IPS-20b (cell line): ENCODE results near the gene TEX50.
A peak's percentile ranks its signal among the peaks of the same experiment; 100 is the strongest.
"Not testable (repeated sequence)": the region's sequence is repeated elsewhere in the genome, so short reads cannot be mapped to it uniquely, and the experiment has no call there.

ENCODE experiments used
- H3K27ac ChIP-seq: one replicate; pipeline ENCODE4 v1.5.1; 2013; ENCODE audit warnings: low read length
- H3K27me3 ChIP-seq: 2 replicates; pipeline ENCODE4 v1.6.1; 2013; ENCODE audit warnings: mild to moderate bottlenecking, low read length, inconsistent platforms; ENCODE audit not compliant: insufficient read depth
- H3K36me3 ChIP-seq: 2 replicates; pipeline ENCODE4 v1.6.1; 2013; ENCODE audit warnings: low read depth, mild to moderate bottlenecking, inconsistent platforms, low read length, moderate library complexity; ENCODE audit not compliant: insufficient read depth
- H3K4me1 ChIP-seq: 2 replicates; pipeline ENCODE4 v1.6.1; 2013; ENCODE audit warnings: mild to moderate bottlenecking, control low read depth, inconsistent platforms, low read length, moderate library complexity; ENCODE audit not compliant: insufficient read depth
- H3K4me3 ChIP-seq: 2 replicates; pipeline ENCODE4 v1.5.1; 2013; ENCODE audit warnings: mild to moderate bottlenecking, low read length, inconsistent platforms
- H3K9ac ChIP-seq: 2 replicates; pipeline ENCODE4 v1.6.1; 2013; ENCODE audit warnings: low read depth, mild to moderate bottlenecking, inconsistent platforms, low read length, moderate library complexity
- H3K9me3 ChIP-seq: 2 replicates; pipeline ENCODE4 v1.6.1; 2013; ENCODE audit warnings: mild to moderate bottlenecking, low read depth, low read length, inconsistent platforms; ENCODE audit not compliant: insufficient read depth

The TEX50 gene

DNA sequence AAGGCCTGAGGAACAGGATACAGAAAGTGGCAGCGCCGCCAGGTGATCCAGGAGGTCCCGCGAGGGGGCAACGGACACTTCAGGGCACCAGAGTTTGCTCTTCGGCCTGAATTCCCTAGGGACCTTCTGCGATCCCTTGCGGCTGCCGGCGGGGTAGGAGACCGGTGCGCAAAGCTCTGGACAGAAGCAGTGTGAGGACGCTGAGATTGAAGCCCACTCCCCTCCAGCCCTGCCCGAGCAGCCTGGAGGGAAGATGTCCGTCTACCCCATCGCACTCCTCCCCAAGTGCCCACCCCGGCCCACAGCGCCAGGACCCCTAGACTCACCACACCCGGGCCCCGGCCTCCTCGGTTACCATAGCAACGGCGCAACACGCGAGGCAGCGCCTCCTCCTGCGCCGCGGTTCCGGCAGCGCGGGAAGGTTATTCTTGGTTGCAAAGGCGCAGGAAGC lies 34.4 kb downstream of the TEX50 start, which contains the start of gene ANKRD45:
Gene ANKRD45, minus strand, starts transcription at position 361 of the 451 bp plus-strand sequence. CDS start 10,433 bp downstream, outside the sequence.
- peak within 1 kb of the TSS; percentile 69 for H3K9ac ChIP-seq
- peaks cover 10% of the 10 kb centered on the region for H3K27me3 ChIP-seq
- peak within 1 kb of the TSS; percentile 81 for H3K4me3 ChIP-seq
- H3K27ac ChIP-seq = no peak within 1 kb of the TSS
- H3K9me3 ChIP-seq = no peaks in the 10 kb centered on the region
- H3K4me1 ChIP-seq = peaks cover 9% of the 10 kb centered on the region; the same call in 1 of the 2 replicates
- H3K36me3 ChIP-seq = no peaks in the 10 kb centered on the region

DNA sequence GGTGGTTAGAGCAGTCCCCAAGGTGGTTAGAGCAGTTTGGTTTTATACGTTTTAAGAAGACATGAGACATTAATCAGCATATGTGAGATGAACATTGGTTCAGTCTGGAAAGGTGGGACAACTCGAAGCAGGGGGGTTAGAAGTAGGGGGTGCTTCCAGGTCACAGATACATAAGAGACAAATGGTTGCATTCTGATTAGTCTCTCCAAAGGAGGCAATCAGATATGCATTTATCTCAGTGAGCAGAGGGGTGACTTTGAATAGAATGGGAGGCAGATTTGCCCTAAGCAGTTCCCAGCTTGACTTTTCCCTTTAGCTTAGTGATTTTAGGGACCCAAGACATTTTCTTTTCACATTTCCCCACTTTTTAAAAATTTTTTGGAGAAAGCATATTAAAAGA lies 39.4 kb downstream of the TEX50 start:
- H3K4me3 ChIP-seq, H3K27ac ChIP-seq, H3K4me1 ChIP-seq, H3K9me3 ChIP-seq, H3K36me3 ChIP-seq, H3K9ac ChIP-seq: not testable (repeated sequence)
- peaks cover 10% of the 10 kb centered on the region for H3K27me3 ChIP-seq

DNA sequence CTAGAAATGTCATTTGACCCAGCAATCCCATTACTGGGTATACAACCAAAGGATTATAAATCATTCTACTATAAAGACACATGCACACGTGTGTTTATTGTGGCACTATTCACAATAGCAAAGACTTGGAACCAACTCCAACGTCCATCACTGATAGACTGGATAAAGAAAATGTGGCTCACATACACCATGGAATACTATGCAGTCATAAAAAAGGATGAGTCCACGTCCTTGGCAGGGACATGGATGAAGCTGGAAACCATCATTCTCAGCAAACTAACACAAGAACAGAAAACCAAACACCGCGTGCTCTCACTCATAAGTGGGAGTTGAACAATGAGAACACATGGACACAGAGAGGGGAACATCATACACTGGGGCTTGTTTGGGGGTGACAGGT lies 45.0 kb downstream of the TEX50 start:
- not testable (repeated sequence) for H3K9me3 ChIP-seq, H3K4me3 ChIP-seq, H3K36me3 ChIP-seq, H3K9ac ChIP-seq, H3K27ac ChIP-seq, H3K27me3 ChIP-seq
- H3K4me1 ChIP-seq = peaks cover 12% of the 10 kb centered on the region; the same call in 1 of the 2 replicates

DNA sequence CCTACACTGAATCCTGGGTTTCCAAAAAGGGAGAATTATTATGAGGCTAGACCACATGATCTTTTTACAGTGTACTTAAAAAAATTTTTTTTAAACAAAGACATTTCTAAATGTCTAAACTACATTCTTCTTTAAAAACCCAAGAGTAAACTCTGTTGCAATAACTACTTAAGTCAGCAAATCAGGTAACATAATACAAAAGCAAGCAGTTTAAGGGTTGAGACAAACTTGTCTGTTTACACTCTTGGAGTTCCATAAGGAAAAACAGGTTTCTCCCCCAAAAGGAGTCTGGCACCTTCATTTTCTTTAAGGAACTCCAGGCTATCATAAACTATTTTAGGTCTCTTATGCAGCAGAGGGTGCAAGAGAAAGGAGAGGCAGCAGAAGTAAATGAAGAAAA lies 47.0 kb downstream of the TEX50 start:
- H3K27ac ChIP-seq = peak overlapping the region; percentile 46
- H3K9me3 ChIP-seq = no peaks in the 10 kb centered on the region
- peaks cover 12% of the 10 kb centered on the region; the same call in 1 of the 2 replicates for H3K4me1 ChIP-seq
- H3K9ac ChIP-seq = peak overlapping the region; percentile 68
- H3K4me3 ChIP-seq = no peak overlapping the region; the same call in 1 of the 2 replicates
- no peaks in the 10 kb centered on the region for H3K36me3 ChIP-seq
- no peaks in the 10 kb centered on the region for H3K27me3 ChIP-seq

DNA sequence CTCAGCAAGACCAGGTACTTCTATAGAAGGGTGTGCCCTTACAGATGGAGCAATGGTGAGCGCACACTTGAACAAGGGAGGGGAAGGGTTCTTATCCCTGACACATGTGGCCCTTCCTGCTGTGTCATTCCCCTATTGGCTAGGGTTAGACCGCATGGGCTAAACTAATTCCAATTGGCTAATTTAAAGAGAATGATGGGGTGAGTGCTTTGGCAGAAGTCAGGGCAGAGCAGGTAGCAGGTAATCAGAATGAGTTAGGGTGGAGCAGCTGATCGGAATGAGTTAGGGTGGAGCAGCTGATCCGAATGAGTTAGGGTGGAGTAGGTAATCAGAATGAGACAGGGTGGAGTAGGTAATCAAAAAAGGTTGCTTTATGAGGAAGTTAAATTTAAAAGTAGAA lies 48.7 kb downstream of the TEX50 start:
- peaks cover 15% of the 10 kb centered on the region; the same call in 1 of the 2 replicates for H3K4me1 ChIP-seq
- H3K27ac ChIP-seq, H3K9ac ChIP-seq, H3K27me3 ChIP-seq, H3K4me3 ChIP-seq, H3K36me3 ChIP-seq, H3K9me3 ChIP-seq: not testable (repeated sequence)

DNA sequence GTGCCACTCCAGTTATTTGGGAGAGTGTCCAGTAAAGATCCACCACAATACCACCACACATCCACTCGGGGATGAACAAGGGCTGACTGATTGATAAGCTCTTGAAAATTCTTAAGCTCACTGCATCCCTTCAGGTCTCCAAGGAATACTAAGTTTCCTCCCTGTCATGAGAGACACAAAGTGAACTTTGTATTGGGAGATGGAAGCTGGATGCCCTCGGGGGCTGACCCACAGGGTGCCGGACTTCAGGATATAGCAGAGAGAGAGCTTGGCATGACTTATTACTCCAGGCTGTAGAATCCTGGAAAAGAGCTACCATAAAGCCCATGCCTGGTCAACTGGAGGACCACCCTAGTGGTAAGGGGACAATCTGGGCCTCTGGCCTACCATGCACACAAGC lies 50.0 kb downstream of the TEX50 start:
- not testable (repeated sequence) for H3K36me3 ChIP-seq, H3K27ac ChIP-seq, H3K9me3 ChIP-seq, H3K9ac ChIP-seq, H3K4me3 ChIP-seq, H3K27me3 ChIP-seq
- H3K4me1 ChIP-seq = peaks cover 15% of the 10 kb centered on the region; the same call in 1 of the 2 replicates
